Glutamatergic neuron (in vitro differentiated cells): ENCODE results near the gene KDM5B. TPM values are rescaled to one million over a fixed set of nuclear protein-coding genes. Genes with fewer than 3 reads are reported as not detected.
A peak's percentile ranks its signal among the peaks of the same experiment; 100 is the strongest.
"Not testable (repeated sequence)": the region's sequence is repeated elsewhere in the genome, so short reads cannot be mapped to it uniquely, and the experiment has no call there.

ENCODE experiments used
- DNase-seq: peaks from one replicate; pipeline ENCODE4 v3.0.0; 2022
- H3K27ac Mint-ChIP-seq: one replicate; pipeline ENCODE4 v1.8.0; 2020; ENCODE audit warnings: mild to moderate bottlenecking, mixed read lengths, inconsistent platforms; ENCODE audit not compliant: unreplicated experiment
- H3K27me3 Mint-ChIP-seq: one replicate; pipeline ENCODE4 v1.8.0; 2020; ENCODE audit warnings: mild to moderate bottlenecking, moderate library complexity, mixed read lengths, inconsistent platforms; ENCODE audit not compliant: unreplicated experiment
- H3K36me3 Mint-ChIP-seq: one replicate; pipeline ENCODE4 v1.8.0; 2020; ENCODE audit warnings: mild to moderate bottlenecking, mixed read lengths, inconsistent platforms; ENCODE audit not compliant: unreplicated experiment
- H3K4me1 Mint-ChIP-seq: one replicate; pipeline ENCODE4 v1.8.0; 2020; ENCODE audit warnings: mild to moderate bottlenecking, low read depth, mixed read lengths, inconsistent platforms; ENCODE audit not compliant: unreplicated experiment
- H3K4me3 Mint-ChIP-seq: one replicate; pipeline ENCODE4 v1.8.0; 2020; ENCODE audit warnings: mild to moderate bottlenecking, mixed read lengths, inconsistent platforms; ENCODE audit not compliant: unreplicated experiment
- H3K9me3 Mint-ChIP-seq: one replicate; pipeline ENCODE4 v1.8.0; 2020; ENCODE audit warnings: mild to moderate bottlenecking, moderate library complexity, mixed read lengths, inconsistent platforms; ENCODE audit not compliant: unreplicated experiment
- CTCF ChIP-seq: fragments of 200-600 bp; sonication (generic); IDR thresholded peaks from one replicate; pipeline ENCODE4 v1.5.0; 2021; ENCODE audit not compliant: partially characterized antibody, unreplicated experiment
- total RNA-seq: library from RNA; stranded (reverse); fragmentation: NEBNext Ultra II Directional; extraction: Animal tissue kit (Norgen Biotek cat#: 25700); gene quantifications from one replicate; pipeline ENCODE4 v1.2.1, GENCODE V29; 2021; ENCODE audit not compliant: unreplicated experiment

KDM5B gene
- total RNA-seq, 1 donor from 2014 or later, result 338 TPM

DNA sequence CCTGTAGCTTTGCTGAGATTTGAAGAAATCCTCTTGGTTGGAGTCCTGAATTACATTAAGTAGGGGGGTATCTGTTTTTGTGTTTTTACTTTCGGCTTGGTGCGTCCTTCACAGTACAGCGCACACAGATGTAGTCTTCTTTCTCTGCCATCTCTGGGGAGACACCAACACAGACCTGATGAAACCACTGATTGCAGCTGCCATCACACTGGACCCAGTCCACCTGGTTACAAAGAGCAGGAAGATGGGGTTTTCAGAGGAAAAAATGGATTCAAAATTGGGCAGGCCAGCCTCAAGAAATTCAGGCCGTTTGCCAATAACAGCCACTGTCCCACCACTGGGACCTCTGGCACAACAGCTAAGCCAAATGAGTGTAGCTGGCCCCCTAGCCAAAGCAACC is 79.3 kb downstream of the KDM5B start:
- no peak for TF ChIP-seq CTCF
- Mint-ChIP-seq H3K27ac (peak overlapping the region; percentile 64), H3K36me3 (peaks cover 4% of the 10 kb centered on the region), H3K9me3 (peaks cover 5% of the 10 kb centered on the region), H3K4me3 (peak overlapping the region; percentile 71), H3K4me1 (peaks cover 35% of the 10 kb centered on the region), H3K27me3 (peaks cover under 1% of the 10 kb centered on the region)
- no peak for DNase-seq

DNA sequence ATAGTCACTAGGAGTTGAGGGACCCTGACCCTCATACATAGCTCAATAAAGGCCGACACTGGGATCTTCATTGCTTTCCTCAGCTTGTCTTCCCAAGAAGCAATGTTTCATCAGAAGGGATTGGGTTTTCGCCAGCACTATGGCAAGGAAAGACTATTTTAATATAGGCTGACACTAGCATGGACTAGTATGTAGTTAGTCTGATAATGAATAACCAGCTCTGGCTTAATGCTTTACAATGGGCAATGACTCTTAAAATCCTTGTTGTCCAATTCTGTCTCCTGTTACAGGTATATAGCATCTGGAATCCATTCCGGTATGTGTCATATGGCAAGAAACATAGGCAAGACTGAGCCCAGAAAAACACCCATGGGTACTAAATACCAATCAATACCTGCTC is 82.7 kb downstream of the KDM5B start:
- Mint-ChIP-seq H3K27me3 (peaks cover 5% of the 10 kb centered on the region), H3K27ac (no peak overlapping the region), H3K9me3 (peaks cover 4% of the 10 kb centered on the region), H3K36me3 (no peaks in the 10 kb centered on the region), H3K4me1 (peaks cover 32% of the 10 kb centered on the region), H3K4me3 (peak overlapping the region; percentile 15)
- DNase-seq, result no peak
- no peak for TF ChIP-seq CTCF

GRCh38 chr1:202723708-202724107 is 84.5 kb downstream of the KDM5B start:
- Mint-ChIP-seq H3K27ac (peak overlapping the region; percentile 2), H3K27me3 (peaks cover 5% of the 10 kb centered on the region), H3K9me3 (peaks cover 6% of the 10 kb centered on the region), H3K4me3 (peak overlapping the region; percentile 16), H3K4me1 (peaks cover 18% of the 10 kb centered on the region), H3K36me3 (no peaks in the 10 kb centered on the region)
- TF ChIP-seq CTCF, result no peak
- no peak for DNase-seq

DNA sequence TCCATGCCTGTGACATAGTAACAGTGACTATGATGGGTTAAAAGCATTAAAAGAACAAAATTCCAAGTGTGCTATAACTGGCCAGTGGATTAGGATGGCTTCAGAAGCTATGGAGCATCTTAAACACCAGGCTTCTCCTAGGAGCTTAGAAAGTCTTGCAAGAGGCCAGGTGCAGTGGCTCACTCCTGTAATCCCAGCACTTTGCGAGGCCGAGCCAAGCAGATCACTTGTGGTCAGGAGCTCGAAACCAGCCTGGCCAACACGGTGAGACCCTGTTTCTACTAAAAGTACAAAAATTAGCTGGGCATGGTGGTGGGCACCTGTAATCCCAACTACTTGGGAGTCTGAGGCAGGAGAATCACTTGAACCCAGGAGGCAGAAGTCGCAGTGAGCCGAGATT is 85.2 kb downstream of the KDM5B start:
- not testable (repeated sequence) for H3K4me3 Mint-ChIP-seq, H3K9me3 Mint-ChIP-seq, H3K36me3 Mint-ChIP-seq, H3K27ac Mint-ChIP-seq, DNase-seq, H3K27me3 Mint-ChIP-seq
- H3K4me1 Mint-ChIP-seq, result peaks cover 16% of the 10 kb centered on the region

DNA sequence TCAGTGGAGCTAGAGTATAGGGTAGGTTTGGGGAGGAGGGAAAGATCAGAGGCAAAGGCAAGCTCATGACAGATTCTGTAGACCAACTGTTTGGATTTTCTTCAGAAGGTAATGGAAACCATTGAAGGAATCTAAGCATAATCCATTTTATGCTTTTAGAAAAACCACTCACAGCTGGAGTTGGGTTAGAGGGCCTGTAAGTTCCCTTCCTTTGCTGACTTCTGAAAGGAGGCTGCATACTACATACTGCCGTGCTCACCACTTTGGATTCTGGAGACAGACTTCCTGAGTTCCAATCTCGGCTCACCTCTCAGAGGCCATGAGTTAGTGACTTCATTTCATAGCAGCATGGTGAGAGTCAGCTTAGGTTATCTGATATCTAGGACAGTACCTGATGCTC is 91.6 kb downstream of the KDM5B start:
- H3K4me1 Mint-ChIP-seq, result peaks cover 10% of the 10 kb centered on the region

GRCh38 chr1:202714202-202714601 is 94.0 kb downstream of the KDM5B start:
- H3K4me1 Mint-ChIP-seq, result peaks cover 16% of the 10 kb centered on the region
- not testable (repeated sequence) for H3K27me3 Mint-ChIP-seq, H3K4me3 Mint-ChIP-seq, DNase-seq, H3K36me3 Mint-ChIP-seq, H3K9me3 Mint-ChIP-seq, H3K27ac Mint-ChIP-seq

More for the DNA sequence above, 91.6 kb downstream of the KDM5B start:
- DNase-seq, result no peak
- H3K4me3 Mint-ChIP-seq, result no peak overlapping the region
- no peak for TF ChIP-seq CTCF
- H3K9me3 Mint-ChIP-seq, result peaks cover 3% of the 10 kb centered on the region
- no peak overlapping the region for H3K27ac Mint-ChIP-seq
- H3K36me3 Mint-ChIP-seq, result no peaks in the 10 kb centered on the region
- H3K27me3 Mint-ChIP-seq, result peaks cover 6% of the 10 kb centered on the region
